HEK293 (cell line): ENCODE results near the gene LY6G5C.

Experiments used
- PRDM4 ChIP-seq: fragments of 450-650 bp; formaldehyde crosslinking; IDR thresholded peaks from 2 replicates; pipeline ENCODE4 v1.5.1; 2017; ENCODE audit warnings: missing biosample characterization, missing genetic modification characterization
- SP7 ChIP-seq: fragments of 450-650 bp; formaldehyde crosslinking; IDR thresholded peaks from 2 replicates; pipeline ENCODE4 v1.5.1; 2016; ENCODE audit warnings: missing biosample characterization, missing genetic modification characterization
- TCF7L2 ChIP-seq: IDR thresholded peaks from 2 replicates; pipeline ENCODE4 v1.6.1; 2011; ENCODE audit warnings: low read depth, mild to moderate bottlenecking, inconsistent platforms, low read length, moderate library complexity, borderline replicate concordance
- ZBTB10 ChIP-seq: fragments of 450-650 bp; formaldehyde crosslinking; IDR thresholded peaks from 2 replicates; pipeline ENCODE4 v1.5.1; 2016; ENCODE audit warnings: missing biosample characterization, missing genetic modification characterization
- ZBTB7A ChIP-seq: fragments of 450-650 bp; formaldehyde crosslinking; IDR thresholded peaks from 2 replicates; pipeline ENCODE4 v1.5.1; 2016; ENCODE audit warnings: low read depth, missing biosample characterization, missing genetic modification characterization
- ZFP41 ChIP-seq: fragments of 450-650 bp; formaldehyde crosslinking; IDR thresholded peaks from 2 replicates; pipeline ENCODE4 v1.5.1; 2016; ENCODE audit warnings: missing biosample characterization, missing genetic modification characterization, borderline replicate concordance
- ZNF10 ChIP-seq: fragments of 450-650 bp; formaldehyde crosslinking; IDR thresholded peaks from 2 replicates; pipeline ENCODE4 v1.5.1; 2017; ENCODE audit warnings: missing biosample characterization, missing genetic modification characterization
- ZNF112 ChIP-seq: fragments of 450-650 bp; formaldehyde crosslinking; IDR thresholded peaks from 2 replicates; pipeline ENCODE4 v1.5.0; 2017; ENCODE audit warnings: missing biosample characterization, missing genetic modification characterization
- ZNF157 ChIP-seq: fragments of 450-650 bp; formaldehyde crosslinking; IDR thresholded peaks from 2 replicates; pipeline ENCODE4 v1.5.1; 2016; ENCODE audit warnings: missing biosample characterization, missing genetic modification characterization
- ZNF266 ChIP-seq: fragments of 450-650 bp; formaldehyde crosslinking; IDR thresholded peaks from 2 replicates; pipeline ENCODE4 v1.5.1; 2016; ENCODE audit warnings: missing biosample characterization, missing genetic modification characterization, low read depth
- ZNF274 ChIP-seq, 2 experiments: fragments of 200-500 bp in 1 of 2; fragments of 450-650 bp in 1 of 2; sonication (Bioruptor generic) in 1 of 2; formaldehyde crosslinking in 1 of 2; IDR thresholded peaks; 2 replicates each; pipeline versions ENCODE4 v1.5.1 to v1.6.1; 2014 to 2016; ENCODE audit warnings: borderline replicate concordance in 1 of 2, inconsistent platforms in 1 of 2, low read length in 1 of 2, missing biosample characterization in 1 of 2, missing genetic modification characterization in 1 of 2
- ZNF311 ChIP-seq: fragments of 450-650 bp; formaldehyde crosslinking; IDR thresholded peaks from 2 replicates; pipeline ENCODE4 v1.5.1; 2017; ENCODE audit warnings: missing biosample characterization, missing genetic modification characterization, borderline replicate concordance
- ZNF350 ChIP-seq: fragments of 450-650 bp; formaldehyde crosslinking; IDR thresholded peaks from 2 replicates; pipeline ENCODE4 v1.5.0; 2017; ENCODE audit warnings: missing biosample characterization, mild to moderate bottlenecking, missing genetic modification characterization
- ZNF501 ChIP-seq: fragments of 450-650 bp; formaldehyde crosslinking; IDR thresholded peaks from 2 replicates; pipeline ENCODE4 v1.5.1; 2016; ENCODE audit warnings: missing biosample characterization, missing genetic modification characterization
- ZNF518A ChIP-seq: fragments of 450-650 bp; formaldehyde crosslinking; conservative IDR thresholded peaks from 2 replicates; pipeline ENCODE4 v1.5.1; 2016; ENCODE audit warnings: low read depth, missing biosample characterization, missing genetic modification characterization
- ZNF600 ChIP-seq: fragments of 450-650 bp; formaldehyde crosslinking; IDR thresholded peaks from 2 replicates; pipeline ENCODE4 v1.5.1; 2016; ENCODE audit warnings: missing biosample characterization, missing genetic modification characterization
- ZNF670 ChIP-seq: fragments of 450-650 bp; formaldehyde crosslinking; IDR thresholded peaks from 2 replicates; pipeline ENCODE4 v1.5.1; 2016; ENCODE audit warnings: missing biosample characterization, missing genetic modification characterization, low read depth
- ZNF701 ChIP-seq: fragments of 450-650 bp; formaldehyde crosslinking; IDR thresholded peaks from 2 replicates; pipeline ENCODE4 v1.5.1; 2016; ENCODE audit warnings: missing biosample characterization, missing genetic modification characterization
- ZNF837 ChIP-seq: fragments of 450-650 bp; formaldehyde crosslinking; IDR thresholded peaks from 2 replicates; pipeline ENCODE4 v1.5.1; 2016; ENCODE audit warnings: missing biosample characterization, missing genetic modification characterization
- ZNF843 ChIP-seq: fragments of 450-650 bp; formaldehyde crosslinking; IDR thresholded peaks from 2 replicates; pipeline ENCODE4 v1.5.1; 2016; ENCODE audit warnings: missing biosample characterization, missing genetic modification characterization
- ZXDB ChIP-seq: fragments of 450-650 bp; formaldehyde crosslinking; IDR thresholded peaks from 2 replicates; pipeline ENCODE4 v1.5.1; 2016; ENCODE audit warnings: missing biosample characterization, missing genetic modification characterization
- TF ChIP-seq, protein P1 (sequence below): fragments of 450-650 bp; formaldehyde crosslinking; IDR thresholded peaks from 2 replicates; pipeline ENCODE4 v1.5.1; 2016; ENCODE audit warnings: missing biosample characterization, missing genetic modification characterization, borderline replicate concordance
- TF ChIP-seq, protein P2 (sequence below): fragments of 450-650 bp; formaldehyde crosslinking; IDR thresholded peaks from 2 replicates; pipeline ENCODE4 v1.5.1; 2016; ENCODE audit warnings: missing biosample characterization, missing genetic modification characterization

Gene LY6G5C

GRCh38 chr6:31702819-31703716, 22.2 kb upstream of the LY6G5C start, which contains the start of gene ABHD16A (continued):
- no peak for TF ChIP-seq ZNF350 (tag by site-specific recombination)
- no peak for TF ChIP-seq ZNF670
- no peak for TF ChIP-seq ZNF112
- TF ChIP-seq, protein P1, sequence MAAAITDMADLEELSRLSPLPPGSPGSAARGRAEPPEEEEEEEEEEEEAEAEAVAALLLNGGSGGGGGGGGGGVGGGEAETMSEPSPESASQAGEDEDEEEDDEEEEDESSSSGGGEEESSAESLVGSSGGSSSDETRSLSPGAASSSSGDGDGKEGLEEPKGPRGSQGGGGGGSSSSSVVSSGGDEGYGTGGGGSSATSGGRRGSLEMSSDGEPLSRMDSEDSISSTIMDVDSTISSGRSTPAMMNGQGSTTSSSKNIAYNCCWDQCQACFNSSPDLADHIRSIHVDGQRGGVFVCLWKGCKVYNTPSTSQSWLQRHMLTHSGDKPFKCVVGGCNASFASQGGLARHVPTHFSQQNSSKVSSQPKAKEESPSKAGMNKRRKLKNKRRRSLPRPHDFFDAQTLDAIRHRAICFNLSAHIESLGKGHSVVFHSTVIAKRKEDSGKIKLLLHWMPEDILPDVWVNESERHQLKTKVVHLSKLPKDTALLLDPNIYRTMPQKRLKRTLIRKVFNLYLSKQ (tag by site-specific recombination): no peak
- no peak for TF ChIP-seq ZBTB7A (tag by site-specific recombination)
- TF ChIP-seq PRDM4 (tag by site-specific recombination): 0 out of 2 replicates have a peak, but pooled peaks have one; percentile 32
- TF ChIP-seq SP7 (tag by site-specific recombination): peak; percentile 75
- TF ChIP-seq ZXDB (tag by site-specific recombination): peak; percentile 76; the same call in 1 of the 2 replicates
- TF ChIP-seq ZNF843 (tag by site-specific recombination): no peak
- TF ChIP-seq ZNF600 (tag by site-specific recombination): peak; percentile 25; the same call in 1 of the 2 replicates
- 0 out of 2 replicates have a peak, but pooled peaks have one; percentile 9 for TF ChIP-seq ZNF10 (tag by site-specific recombination)
- TF ChIP-seq TCF7L2: no peak
- TF ChIP-seq ZNF266 (tag by site-specific recombination): no peak
- TF ChIP-seq ZFP41 (tag by site-specific recombination): no peak
- TF ChIP-seq, protein P2, sequence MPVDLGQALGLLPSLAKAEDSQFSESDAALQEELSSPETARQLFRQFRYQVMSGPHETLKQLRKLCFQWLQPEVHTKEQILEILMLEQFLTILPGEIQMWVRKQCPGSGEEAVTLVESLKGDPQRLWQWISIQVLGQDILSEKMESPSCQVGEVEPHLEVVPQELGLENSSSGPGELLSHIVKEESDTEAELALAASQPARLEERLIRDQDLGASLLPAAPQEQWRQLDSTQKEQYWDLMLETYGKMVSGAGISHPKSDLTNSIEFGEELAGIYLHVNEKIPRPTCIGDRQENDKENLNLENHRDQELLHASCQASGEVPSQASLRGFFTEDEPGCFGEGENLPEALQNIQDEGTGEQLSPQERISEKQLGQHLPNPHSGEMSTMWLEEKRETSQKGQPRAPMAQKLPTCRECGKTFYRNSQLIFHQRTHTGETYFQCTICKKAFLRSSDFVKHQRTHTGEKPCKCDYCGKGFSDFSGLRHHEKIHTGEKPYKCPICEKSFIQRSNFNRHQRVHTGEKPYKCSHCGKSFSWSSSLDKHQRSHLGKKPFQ (tag by site-specific recombination): no peak
- peak; percentile 79; the same call in 1 of the 2 replicates for TF ChIP-seq ZNF501 (tag by site-specific recombination)
- no peak for TF ChIP-seq ZNF157 (tag by site-specific recombination)
- TF ChIP-seq ZNF311 (tag by site-specific recombination): no peak
- TF ChIP-seq ZNF701 (tag by site-specific recombination): no peak
- TF ChIP-seq ZBTB10: 0 out of 2 replicates have a peak, but pooled peaks have one; percentile 39
- TF ChIP-seq ZNF274 (IDR thresholded peaks at IDR 0.05; ENCODE audit: low read length): no peak
- TF ChIP-seq ZNF274 (tag by site-specific recombination; IDR thresholded peaks at IDR 0.05; ENCODE audit: borderline replicate concordance): no peak
- TF ChIP-seq ZNF518A (tag by site-specific recombination): peak; percentile 45; the same call in 1 of the 2 replicates
- TF ChIP-seq ZNF837 (tag by site-specific recombination): no peak
